K562 (cell line): ENCODE results near the gene NUP62. TPM values are rescaled to one million over a fixed set of nuclear protein-coding genes. Genes with fewer than 3 reads are reported as not detected.
A peak's percentile ranks its signal among the peaks of the same experiment; 100 is the strongest.

Experiments used
- CC2D1A ChIP-seq: fragments of 450-650 bp; IDR thresholded peaks from 2 replicates; pipeline ENCODE4 v1.6.1; 2017; ENCODE audit warnings: mild to moderate bottlenecking
- HEY1 ChIP-seq: fragments of 250-450 bp; sonication (Bioruptor Pico); IDR thresholded peaks from 2 replicates; pipeline ENCODE4 v1.5.0; 2020; ENCODE audit warnings: mild to moderate bottlenecking, moderate library complexity, borderline replicate concordance
- PHTF2 ChIP-seq: fragments of 250-450 bp; sonication (Bioruptor Pico); IDR thresholded peaks from 2 replicates; pipeline ENCODE4 v1.5.0; 2021; ENCODE audit warnings: mild to moderate bottlenecking
- RREB1 ChIP-seq: fragments of 250-450 bp; sonication (Bioruptor Pico); IDR thresholded peaks from 2 replicates; pipeline ENCODE4 v1.4.0; 2020
- SIN3B ChIP-seq: fragments of 450-650 bp; IDR thresholded peaks from 2 replicates; pipeline ENCODE4 v1.6.1; 2017; ENCODE audit warnings: low read depth, mild to moderate bottlenecking, moderate library complexity
- ZBTB7A ChIP-seq: IDR thresholded peaks from 2 replicates; pipeline ENCODE4 v1.6.1; 2011; ENCODE audit warnings: low read depth, mild to moderate bottlenecking, low read length, moderate library complexity, borderline replicate concordance; ENCODE audit not compliant: control insufficient read depth
- ZBTB9 ChIP-seq: fragments of 450-650 bp; formaldehyde crosslinking; IDR thresholded peaks from 2 replicates; pipeline ENCODE4 v1.4.0; 2020; ENCODE audit warnings: mild to moderate bottlenecking, moderate library complexity
- polyA plus RNA-seq, 8 experiments: library from polyadenylated mRNA; depleted of rRNA in 4 of 8; stranded (reverse) in 5 of 8; unstranded in 3 of 8; fragments of >200 nt; fragmentation: Nextera tagmentation in 2 of 8; fragmentation: Illumina TruSeq in 1 of 8; extraction: Ambion mirVana in 2 of 8; extraction: Trizol in 1 of 8; gene quantifications; 2 replicates each; pipeline versions ENCODE4 v1.2.1 to v1.2.3, GENCODE V29; 2011 to 2014; ENCODE audit warnings: inconsistent platforms in 1 of 8, missing spikeins in 1 of 8
- total RNA-seq, 7 experiments: library from RNA; depleted of rRNA in 6 of 7; stranded (reverse); fragments of >200 nt in 6 of 7; fragmentation: Illumina TruSeq in 2 of 7; extraction: Trizol in 2 of 7; gene quantifications; 2 replicates each; pipeline versions ENCODE4 v1.2.1 to v1.2.3, GENCODE V29; 2011 to 2021; ENCODE audit warnings: low replicate concordance in 1 of 7

Gene NUP62
- total and polyA plus RNA-seq, 9 of the 15 experiments (the other 6 are each of a cell fraction or from before 2014, with no cell fraction given), result 16.9 to 109 (median 66.0) TPM

- TF ChIP-seq RREB1 (CRISPR knock-in tag), result peak; percentile 74; the same call in 1 of the 2 replicates
- TF ChIP-seq CC2D1A, result no peak
- peak; percentile 50; the same call in 1 of the 2 replicates for TF ChIP-seq ZBTB7A
- TF ChIP-seq SIN3B, result 0 out of 2 replicates have a peak, but pooled peaks have one; percentile 19
- 0 out of 2 replicates have a peak, but pooled peaks have one; percentile 27 for TF ChIP-seq ZBTB9 (CRISPR knock-in tag)
- TF ChIP-seq HEY1 (CRISPR knock-in tag), result no peak
- TF ChIP-seq PHTF2 (CRISPR knock-in tag), result no peak
Measured at GRCh38 chr19:49869009-49869483, 60.3 kb downstream of the NUP62 start (continued).
